ENCODE results near the gene IGSF8. TPM values are rescaled to one million over a fixed set of nuclear protein-coding genes. Genes with fewer than 3 reads are reported as not detected.

Gene IGSF8
- total and polyA plus RNA-seq, 2 of the 8 experiments (the other 6 are each of a cell fraction or from before 2014, with no cell fraction given): 69.6 to 132 TPM

DNA sequence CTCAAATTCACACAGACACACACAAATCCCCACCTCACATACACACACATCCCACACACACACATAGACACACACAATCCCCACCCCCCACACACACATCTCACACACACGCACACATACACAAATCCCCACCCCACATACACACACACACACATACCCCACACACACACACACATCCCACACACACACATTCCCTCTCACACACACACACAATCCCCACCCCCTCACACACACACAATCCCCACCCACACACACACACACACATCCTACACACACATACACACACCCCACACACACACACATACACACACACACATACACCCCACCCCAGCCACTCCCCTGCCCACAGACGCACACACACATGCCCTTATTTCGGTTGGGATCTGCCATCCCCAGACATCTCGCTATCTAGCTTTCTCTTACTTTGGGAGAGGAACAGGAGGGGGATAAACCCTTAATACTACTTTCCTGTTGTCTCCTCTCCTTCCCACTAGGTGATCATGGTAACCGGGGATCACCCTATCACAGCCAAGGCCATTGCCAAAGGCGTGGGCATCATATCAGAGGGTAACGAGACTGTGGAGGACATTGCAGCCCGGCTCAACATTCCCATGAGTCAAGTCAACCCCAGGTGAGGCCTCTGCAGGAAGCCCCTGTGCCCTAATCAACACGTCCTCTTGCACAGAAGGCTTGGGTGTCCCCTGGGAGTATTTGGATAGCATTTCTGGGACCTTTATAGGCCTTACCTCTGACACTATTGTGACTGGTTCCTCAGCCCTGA, 35.8 kb upstream of the IGSF8 start:
- FAIRE-seq (no peak), DNase-seq (ENCODE audit: low read depth in 1 of 2, low spot score in 2 of 2) (no peak)
- ChIA-PET POLR2A (ENCODE audit: partially characterized antibody) (interaction anchor here (1.0 to 3.5 kb wide), 3 partner anchors 14 to 29 kb away, joined by 3 to 10 read pairs (median 3); partner anchors contain the start of gene ATP1A2), CTCF (ENCODE audit: partially characterized antibody) (interaction anchor here (0.6 to 1.5 kb wide), 6 partner anchors 10 to 231 kb away, joined by 3 to 5 read pairs (median 4); no protein-coding TSS in a partner anchor)
- H3K9ac ChIP-seq (replicated peaks in 1 of 4; ENCODE audit: extremely low read depth in 1 of 4, low read depth in 3 of 4, low read length in 3 of 4): no peak overlapping the region
- H3K4me1 ChIP-seq (replicated peaks in 1 of 4; ENCODE audit: control insufficient read depth in 3 of 4, insufficient read depth in 4 of 4, low read length in 3 of 4): no peaks in the 10 kb centered on the region
- H4K5ac ChIP-seq (ENCODE audit: insufficient read length, low read depth, low read length): no peak overlapping the region
- H3K4me3 ChIP-seq (ENCODE audit: extremely low read depth in 1 of 4, insufficient read depth in 2 of 4, low read depth in 3 of 4, low read length in 4 of 4): no peak overlapping the region
- no peaks in the 10 kb centered on the region for H3K9me3 ChIP-seq (ENCODE audit: insufficient read depth in 2 of 2, low read depth in 1 of 2, low read length in 1 of 2)
- H3K23ac ChIP-seq (ENCODE audit: insufficient read length): no peak overlapping the region
- no peak overlapping the region for H2BK5ac ChIP-seq (ENCODE audit: low read depth, low read length)
- H2BK20ac ChIP-seq (ENCODE audit: low read length): no peak overlapping the region
- no peaks in the 10 kb centered on the region for H3K27me3 ChIP-seq (replicated peaks in 1 of 4; ENCODE audit: control insufficient read depth in 3 of 4, extremely low read depth in 1 of 4, insufficient read depth in 3 of 4, low read length in 3 of 4)
- no peak overlapping the region for H3K27ac ChIP-seq (ENCODE audit: low read depth, low read length)
- H2BK12ac ChIP-seq (ENCODE audit: low read depth, low read length): no peak overlapping the region
- H3K18ac ChIP-seq (ENCODE audit: extremely low read depth, low read length): no peak overlapping the region
- H4K8ac ChIP-seq (ENCODE audit: extremely low read depth, insufficient read depth, low read length): no peak overlapping the region
- no peaks in the 10 kb centered on the region; the same call in 1 of the 2 replicates for H3K79me1 ChIP-seq (ENCODE audit: low read depth, low read length)
- H2AK5ac ChIP-seq (ENCODE audit: low read depth, low read length): no peak overlapping the region
- H2BK120ac ChIP-seq (replicated peaks; ENCODE audit: low read depth, low read length): no peak overlapping the region
- H4K91ac ChIP-seq (replicated peaks; ENCODE audit: insufficient read length, low read length): no peak overlapping the region
- no peak overlapping the region for H3K14ac ChIP-seq (ENCODE audit: insufficient read length)
- TF ChIP-seq SUZ12 (IDR thresholded peaks at IDR 0.05; ENCODE audit: low read length): no peak
- TF ChIP-seq E2F6 (IDR thresholded peaks at IDR 0.05): no peak
- peaks cover 5% of the 10 kb centered on the region; the same call in 1 of the 2 replicates for H3K23me2 ChIP-seq (ENCODE audit: low read depth, low read length)
- no peak overlapping the region for H3K4ac ChIP-seq (replicated peaks; ENCODE audit: insufficient read length, low read depth, low read length)
- H3K79me2 ChIP-seq (ENCODE audit: control insufficient read depth in 1 of 2, insufficient read depth in 2 of 2, low read length in 2 of 2): no peaks in the 10 kb centered on the region
- no peak overlapping the region for H2BK15ac ChIP-seq (ENCODE audit: low read length)
- no peaks in the 10 kb centered on the region for H4K20me1 ChIP-seq (replicated peaks in 1 of 2; ENCODE audit: control insufficient read depth in 1 of 2, insufficient read depth in 2 of 2, low read length in 2 of 2)
- H3K36me3 ChIP-seq (ENCODE audit: control insufficient read depth in 2 of 4, insufficient read depth in 4 of 4, low read length in 3 of 4): peaks cover 4 to 60% (median 39%) of the 10 kb centered on the region in 4 experiments
- no peak overlapping the region for H3K4me2 ChIP-seq (ENCODE audit: insufficient read depth in 1 of 2, low read depth in 2 of 2, low read length in 2 of 2)
- peak overlapping the region; percentile 75 for H3K56ac ChIP-seq (replicated peaks; ENCODE audit: insufficient read length, low read depth, low read length)
- WGBS, 2 experiments (ENCODE audit: extremely low coverage in 1 of 2, insufficient coverage in 1 of 2, insufficient read length in 1 of 2, insufficient replicate concordance in 2 of 2, low coverage in 1 of 2, low lambda C conversion rate in 2 of 2, missing lambda C conversion rate in 1 of 2): 90 to 100% methylated on average over 1 to 9 of the region's 9 CpGs
- H2AFZ ChIP-seq (ENCODE audit: low read length): no peak overlapping the region

Measured in H1 (cell line).